ENCODE data around the gene VPS13C. TPM values are rescaled to one million over a fixed set of nuclear protein-coding genes. Genes with fewer than 3 reads are reported as not detected.
"Not testable (repeated sequence)": the region's sequence is repeated elsewhere in the genome, so short reads cannot be mapped to it uniquely, and the experiment has no call there.

The VPS13C gene
- polyA plus RNA-seq, 3 donors = 31.8 to 60.6 (median 47.3) TPM

DNA sequence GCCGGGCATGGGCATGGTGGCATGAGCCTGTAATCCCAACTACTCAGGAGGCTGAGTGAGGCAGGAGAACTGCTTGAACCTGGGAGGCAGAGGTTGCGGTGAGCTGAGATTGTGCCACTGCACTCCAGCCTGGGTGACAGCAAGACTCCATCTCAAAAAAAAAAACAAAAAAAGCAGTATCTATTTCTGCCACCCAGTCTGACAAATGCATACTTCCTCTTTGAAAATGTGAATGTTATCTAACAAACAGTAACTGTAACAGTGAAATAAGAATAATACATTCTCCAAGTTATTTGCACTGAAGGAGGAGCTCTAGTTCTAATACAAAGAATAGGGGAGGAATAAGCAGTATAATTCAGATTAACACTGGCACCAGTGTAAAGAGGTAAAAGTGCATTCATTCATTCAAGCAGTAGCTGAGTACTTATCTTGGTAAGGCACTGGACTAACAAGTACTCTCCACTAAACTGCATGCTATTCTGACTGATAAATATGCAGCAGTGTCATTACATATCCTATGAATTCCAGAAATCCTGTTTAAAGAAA is 12.9 kb downstream of the VPS13C start:
- DNase-seq = no peak

DNA sequence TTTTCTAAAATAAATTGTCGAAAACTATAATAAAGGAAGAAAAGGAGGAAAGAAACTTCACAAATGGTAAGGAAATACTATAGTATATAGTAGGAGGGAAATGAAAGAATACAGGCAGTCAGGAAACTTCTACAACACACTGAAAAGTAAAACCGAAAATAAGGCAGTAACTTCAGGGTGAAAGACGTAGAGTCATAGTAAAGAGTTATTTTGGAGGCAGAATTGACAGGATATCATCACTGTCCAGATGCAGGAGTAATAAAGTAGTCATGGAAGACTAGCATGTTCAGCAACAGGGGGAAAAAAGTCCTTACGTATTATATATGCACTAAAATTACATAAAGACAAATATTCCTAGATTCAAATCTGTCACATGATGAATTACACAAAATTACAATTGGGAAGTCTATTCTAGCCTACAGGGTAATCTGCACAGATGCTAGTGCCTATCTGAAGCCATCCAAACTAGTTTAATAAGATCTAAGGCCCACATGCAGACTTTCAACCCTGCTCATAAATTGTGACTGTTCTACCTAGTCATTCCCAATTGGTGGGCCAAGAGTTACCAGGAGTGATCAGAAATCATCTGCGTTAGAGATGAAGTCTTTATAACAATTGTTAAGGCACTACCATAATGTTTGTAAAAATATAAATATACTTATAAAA is 14.0 kb downstream of the VPS13C start:
- no peak for DNase-seq

DNA sequence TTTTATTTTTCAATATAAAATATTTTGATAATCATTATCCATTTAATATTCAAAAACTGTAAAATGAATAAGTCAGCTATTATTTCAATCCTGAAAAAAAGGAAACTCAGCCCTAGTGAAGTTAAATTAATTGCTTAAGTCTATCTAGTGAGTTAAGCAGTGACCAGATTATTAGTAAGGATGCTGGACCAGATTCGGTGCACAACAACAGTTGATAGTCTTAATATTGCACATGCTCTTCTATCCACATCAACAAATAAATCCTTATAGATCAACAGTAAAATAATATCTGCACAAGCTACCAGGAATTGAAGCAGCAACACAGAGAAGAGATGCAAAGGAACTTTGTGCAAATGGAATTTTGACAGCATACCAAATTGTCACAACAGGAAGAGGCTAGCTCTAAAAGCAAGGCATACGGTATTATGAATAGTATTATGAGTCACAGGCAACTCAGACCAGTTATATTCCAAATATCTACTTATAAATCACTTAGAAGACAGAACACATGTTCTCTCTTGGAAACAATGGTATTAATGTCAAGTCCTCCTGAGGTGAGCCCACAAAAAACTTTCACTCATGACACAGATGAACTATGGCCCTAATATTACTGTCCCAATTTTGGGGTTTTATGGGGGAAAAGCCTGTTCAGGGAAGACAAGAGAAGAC is 24.9 kb downstream of the VPS13C start:
- DNase-seq = no peak

DNA sequence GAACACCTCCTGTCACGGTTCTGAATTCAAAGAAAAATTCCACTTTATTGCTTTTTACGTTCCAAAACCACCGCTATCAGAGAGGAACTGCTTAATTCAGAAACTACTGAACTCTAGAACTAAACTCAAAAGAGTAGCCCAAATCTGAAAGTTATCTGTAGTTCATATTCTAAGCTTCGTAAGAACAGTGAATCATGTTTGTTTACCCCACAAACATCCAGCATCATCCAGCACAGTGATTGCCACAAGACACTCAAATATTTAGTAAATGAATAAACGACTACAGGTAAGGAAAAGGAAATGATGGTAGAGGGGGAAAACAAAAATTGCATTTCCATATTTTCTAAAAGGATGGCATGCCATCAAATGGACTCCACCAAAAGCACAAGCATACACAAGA is 32.3 kb downstream of the VPS13C start:
- no peak for DNase-seq

DNA sequence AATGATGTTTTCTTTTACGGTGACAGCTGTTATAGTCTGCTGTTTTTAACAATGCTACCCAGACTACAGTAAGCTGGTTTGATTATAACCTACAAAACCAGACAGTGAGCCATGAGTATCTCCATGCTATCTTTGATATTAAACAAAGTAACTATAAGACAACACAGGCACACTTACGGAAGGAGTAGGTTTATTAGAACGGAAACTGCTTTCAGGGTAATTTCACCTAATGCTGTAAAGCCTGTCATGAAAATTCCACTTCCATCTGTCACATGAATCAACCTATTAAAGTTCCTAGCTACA is 33.0 kb downstream of the VPS13C start:
- no peak for DNase-seq

DNA sequence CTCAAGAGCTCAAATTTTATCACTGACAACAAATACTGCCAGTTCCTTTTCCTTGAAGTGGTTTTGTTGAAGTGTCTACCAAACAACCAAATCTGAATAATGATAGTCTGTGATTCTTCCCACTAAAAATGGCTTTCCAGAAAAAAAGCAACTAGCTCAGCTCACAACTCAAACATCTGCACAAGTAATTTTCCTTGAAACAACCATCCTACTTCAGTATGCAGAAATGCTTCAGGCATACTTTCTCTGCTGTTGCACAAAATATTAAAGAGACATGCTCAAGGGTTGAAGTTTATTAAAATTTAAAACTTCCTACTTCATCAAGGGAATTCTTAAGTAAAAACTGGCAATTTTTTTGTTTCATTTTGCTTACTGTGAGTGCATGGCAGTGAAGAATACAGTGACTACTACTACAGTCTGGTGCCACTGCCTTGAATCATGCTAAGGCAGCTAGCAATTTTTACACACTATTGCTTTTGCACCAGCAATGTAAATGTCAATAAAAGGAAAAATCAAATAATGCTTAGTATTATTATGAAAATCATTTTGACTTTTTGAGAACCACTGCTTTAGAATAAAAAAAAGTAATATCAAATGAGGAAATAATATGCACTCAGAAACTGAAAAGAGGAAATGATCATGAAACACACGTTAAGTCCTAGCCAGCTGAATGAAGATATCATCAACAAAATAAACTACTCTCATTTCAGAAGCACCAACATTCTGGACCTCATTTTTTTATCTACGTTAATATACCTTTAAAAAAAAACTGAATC is 33.6 kb downstream of the VPS13C start:
- DNase-seq = no peak

DNA sequence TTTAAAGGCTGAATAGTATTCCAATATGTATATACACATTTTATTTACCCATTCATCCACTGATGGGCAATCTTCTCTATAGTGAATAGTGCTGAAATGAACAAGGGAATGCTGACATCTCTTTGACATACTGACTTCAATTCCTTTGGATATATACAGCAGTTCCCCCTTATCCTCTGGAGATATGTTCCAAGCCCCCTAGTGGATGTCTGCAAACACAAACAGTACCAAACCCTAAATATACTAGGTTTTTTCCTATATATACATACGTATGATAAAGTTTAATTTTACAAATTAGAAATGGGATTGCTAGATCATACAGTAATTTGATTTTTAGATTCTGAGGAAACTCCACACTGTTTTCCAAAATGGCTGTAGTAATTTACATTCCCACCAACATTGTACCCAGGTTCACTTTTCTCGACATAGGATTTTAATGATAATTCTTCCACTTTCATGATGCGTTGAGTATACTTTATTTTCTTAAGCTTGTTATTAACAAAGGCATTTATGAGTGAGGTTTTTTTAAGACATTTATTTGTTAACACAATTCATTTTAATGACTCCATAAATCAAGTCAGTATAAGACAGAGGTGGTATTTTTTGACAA is 38.2 kb downstream of the VPS13C start:
- no peak for DNase-seq

DNA sequence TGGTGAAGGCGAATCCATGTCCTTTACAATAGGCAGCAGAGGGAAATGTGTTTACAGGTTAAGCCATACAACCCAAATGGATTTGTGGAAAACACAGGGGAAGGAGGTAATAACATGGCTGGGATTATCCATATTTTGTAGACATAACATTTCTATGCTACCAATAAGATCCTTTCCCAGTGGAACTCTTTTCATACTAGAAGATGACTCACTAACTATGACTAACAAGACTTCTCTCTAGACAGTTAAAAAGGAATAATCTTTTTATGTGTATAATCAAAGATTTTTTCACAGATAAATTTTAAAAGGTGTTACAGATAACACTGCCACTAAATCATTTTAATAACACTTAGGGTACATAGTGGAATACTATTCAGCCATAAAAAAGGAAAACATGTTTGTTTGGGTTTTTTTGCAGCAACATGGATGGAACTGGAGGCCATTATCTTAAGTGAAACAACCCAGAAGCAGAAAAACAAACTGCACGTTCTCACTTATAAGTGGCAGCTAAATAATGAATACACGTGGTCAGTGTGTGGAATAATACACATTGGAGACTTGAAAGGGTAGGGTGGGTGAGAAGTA is 39.6 kb downstream of the VPS13C start:
- no peak for DNase-seq

DNA sequence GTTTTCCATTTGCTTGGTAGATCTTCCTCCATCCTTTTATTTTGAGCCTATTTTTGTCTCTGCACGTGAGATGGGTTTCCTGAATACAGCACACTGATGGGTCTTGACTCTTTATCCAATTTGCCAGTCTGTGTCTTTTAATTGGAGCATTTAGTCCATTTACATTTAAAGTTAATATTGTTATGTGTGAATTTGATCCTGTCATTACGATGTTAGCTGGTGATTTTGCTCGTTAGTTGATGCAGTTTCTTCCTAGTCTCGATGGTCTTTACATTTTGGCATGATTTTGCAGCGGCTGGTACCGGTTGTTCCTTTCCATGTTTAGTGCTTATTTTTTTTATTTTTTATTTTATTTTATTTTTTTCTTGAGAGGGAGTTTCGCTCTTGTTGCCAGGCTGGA is 54.9 kb downstream of the VPS13C start:
- not testable (repeated sequence) for DNase-seq

DNA sequence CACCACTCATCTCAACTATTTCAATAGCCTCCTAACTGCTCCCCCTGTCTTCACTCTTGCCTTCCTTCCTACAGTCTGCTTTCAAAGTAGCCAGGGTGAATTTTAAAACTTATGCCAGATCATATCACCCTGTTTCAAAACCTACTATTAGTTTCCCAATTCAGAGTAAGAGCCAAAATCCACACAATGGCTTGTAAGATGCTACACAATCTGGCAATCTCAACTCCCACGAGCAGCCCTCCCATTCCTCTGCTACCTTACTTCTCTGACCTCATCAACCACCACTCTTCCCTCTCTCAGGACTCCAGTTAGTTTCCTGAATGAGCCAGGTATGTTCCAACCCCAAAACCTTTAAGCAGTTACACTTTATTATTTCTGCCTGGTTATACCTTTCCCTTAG is 62.5 kb downstream of the VPS13C start:
- DNase-seq = no peak

DNA sequence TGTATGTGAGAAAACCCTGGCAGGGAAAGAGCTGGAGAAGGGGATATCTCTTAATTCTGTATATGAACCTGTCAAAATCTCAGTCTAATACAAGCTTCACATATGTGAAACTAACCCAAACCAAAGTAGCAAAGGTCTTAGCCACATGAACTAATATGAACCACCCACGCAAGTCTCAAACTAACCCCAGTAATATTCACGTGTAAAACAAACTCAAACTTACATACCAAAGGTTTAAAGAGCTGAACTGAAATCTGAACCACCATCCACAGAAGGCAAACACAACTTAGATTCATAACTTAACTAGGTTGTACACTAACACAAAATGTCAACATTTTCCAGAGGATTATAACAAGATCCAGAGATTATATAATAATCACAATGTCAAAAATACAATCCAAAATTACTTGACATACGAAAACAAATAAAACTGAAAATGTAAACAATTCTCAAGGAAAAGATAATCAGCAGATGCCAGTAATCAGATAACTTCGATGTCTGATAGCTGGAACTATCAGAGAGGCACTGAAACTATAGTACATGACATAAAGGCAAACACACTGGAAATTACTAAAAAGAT is 64.1 kb downstream of the VPS13C start:
- no peak for DNase-seq

DNA sequence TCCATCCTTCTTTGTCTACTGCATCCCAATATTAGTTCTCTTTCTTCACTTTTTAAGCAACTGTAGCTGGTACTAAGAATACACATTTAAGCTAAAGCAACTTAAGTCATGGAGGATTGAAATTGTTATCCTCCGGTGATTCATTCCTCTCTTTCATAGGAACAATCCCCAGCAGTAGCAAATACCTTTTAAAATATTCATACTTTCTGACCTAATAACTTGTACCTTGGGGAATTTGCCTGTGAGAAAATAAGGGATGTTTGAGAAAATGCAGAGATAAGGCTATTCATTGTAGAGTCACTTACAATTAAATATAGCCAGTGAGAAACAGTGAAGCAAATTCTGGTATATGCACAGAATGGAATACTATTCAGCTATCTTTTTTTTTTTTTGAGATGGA is 66.0 kb downstream of the VPS13C start:
- no peak for DNase-seq

DNA sequence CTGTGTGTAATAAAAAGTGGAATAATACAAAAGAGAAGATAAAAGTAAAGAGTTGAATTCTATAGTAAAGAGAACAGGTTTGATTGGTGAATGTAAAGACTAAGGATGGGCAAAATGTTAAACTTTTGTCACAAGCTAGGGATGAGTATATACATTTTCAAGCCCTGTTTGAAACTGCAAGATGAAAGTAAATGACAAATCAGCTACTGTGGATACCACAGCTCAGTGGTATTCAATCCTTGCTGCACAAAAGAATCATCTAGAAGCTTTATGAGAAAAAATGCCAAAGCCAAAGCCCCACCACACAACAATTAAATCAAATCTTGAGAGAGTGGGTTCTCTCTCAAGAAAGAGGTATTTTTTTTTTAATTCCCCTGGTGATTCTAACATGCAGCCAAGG is 67.7 kb downstream of the VPS13C start:
- DNase-seq = no peak

DNA sequence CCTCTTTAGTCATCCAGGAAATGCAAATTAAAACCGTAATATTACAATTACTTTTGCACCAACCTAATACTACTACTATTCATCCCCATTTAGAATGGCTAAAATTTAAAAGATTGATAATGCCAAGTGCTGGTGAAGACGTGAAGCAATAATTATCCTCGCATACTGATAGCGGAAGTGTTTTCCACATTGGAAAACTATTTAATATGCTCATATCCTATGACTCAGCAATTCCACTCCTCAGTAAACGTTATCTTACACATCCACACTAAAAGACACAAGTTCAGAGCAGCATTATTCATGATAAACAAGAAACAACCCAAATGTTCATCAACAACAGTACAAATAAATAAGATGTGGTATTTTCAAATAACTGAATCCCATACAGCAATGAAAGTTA is 70.6 kb downstream of the VPS13C start:
- DNase-seq = no peak

DNA sequence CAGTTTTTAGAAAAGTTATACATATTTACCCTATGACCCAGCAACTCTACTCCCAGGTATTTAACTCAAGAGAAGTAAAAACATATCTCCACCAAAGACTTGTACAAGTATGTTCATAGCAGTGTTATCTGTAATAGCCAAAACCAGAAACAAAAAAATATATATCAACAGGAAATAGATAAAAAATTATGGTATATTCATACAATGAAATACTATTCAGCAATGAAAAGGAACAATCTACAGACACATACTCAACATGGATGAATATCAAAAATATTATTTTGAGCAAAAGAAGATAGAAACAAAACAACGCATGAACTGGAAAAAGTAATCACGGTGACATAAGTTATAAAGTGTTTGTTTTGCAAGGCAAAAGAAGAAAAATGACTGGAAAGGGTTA is 72.4 kb downstream of the VPS13C start:
- DNase-seq = no peak

DNA sequence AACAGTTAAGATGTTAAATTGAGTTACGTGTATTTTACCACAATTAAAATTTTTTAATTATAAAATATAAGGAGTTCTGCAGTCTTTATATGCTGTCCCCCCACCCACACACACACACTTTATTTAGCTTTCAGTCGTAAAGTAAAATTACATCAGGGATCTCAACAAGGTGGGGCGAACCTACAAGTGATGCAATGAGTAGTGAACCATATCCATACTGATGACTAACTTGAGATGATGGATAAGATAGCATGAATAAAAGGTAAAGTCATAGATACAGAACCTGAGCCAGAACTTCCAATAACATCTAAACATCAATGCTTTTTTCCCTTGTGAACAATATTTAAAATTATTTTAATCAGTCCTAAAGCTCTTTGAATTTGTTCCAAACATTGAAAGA is 77.2 kb downstream of the VPS13C start:
- DNase-seq = no peak

DNA sequence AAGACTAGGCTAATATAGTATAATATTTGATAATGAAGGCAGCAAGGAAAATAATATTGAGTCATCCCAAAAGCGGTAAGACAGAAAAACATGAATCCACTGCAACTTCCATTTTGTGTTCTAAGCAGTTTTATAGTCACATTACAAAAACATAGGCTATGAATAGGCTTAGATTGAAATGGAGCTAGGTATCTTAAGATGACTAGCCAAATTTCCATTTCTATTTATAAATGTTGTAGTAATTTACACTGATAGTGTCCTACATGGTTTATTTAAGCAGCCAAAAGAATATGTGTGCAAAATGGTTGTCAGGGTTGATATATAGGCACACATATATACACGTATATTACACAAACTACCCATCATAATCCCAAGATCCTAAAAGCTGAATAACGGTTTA is 82.0 kb downstream of the VPS13C start:
- no peak for DNase-seq

DNA sequence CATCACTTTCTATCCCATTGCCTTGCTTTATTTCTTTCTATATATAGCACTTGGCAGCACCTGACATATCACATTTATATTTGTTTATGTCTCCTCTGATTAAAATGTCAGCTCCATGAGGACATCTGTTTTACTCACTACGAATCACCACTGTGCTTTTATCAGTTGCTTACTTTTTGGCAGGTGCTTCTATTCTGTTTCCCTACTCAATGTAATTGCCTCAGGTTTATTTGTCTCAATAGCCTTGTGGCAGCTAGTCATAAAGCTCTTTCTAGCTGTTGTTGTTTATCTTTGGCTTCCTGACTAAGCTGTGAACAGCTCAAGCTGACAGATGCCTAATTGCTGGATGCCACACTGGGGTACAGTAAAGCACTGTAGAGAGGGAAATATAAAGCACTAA is 85.5 kb downstream of the VPS13C start:
- DNase-seq = no peak

DNA sequence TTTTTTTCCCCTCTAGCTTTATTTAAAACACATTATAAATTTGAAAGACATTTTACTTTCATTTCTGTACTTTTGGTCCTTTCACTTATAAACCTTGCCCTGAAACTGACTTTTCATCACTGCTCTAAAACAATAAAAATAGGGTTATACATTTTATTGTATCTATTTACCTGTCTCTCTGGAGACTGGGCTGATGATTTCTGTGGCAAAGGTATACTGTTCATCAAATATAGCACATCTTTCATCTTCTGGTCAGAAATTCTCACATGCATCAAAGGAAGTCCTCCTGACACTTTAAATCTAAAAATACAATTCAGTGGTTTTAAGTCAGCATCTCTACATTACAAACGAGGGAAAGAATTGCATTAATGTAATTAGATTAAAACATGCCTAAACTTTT is 86.1 kb downstream of the VPS13C start:
- no peak for DNase-seq

DNA sequence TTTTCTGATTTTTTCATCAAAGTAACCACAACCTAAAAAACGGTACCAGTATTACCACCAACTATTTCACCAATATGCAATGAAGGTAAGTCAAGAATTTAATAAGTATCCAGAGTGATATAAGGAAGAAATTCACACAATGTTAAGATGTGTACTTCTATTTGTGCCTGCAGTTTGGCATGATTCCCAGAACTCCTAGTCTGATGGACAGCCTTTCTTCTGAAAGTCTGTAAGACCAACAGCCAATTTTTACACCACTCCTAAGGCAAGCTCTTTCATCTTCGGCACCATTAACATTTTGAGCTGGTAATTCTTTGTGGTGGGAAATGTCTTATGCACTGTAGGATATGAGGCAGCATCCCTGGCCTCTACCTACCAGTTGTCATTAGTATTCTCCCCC is 108.3 kb downstream of the VPS13C start:
- no peak for DNase-seq

DNA sequence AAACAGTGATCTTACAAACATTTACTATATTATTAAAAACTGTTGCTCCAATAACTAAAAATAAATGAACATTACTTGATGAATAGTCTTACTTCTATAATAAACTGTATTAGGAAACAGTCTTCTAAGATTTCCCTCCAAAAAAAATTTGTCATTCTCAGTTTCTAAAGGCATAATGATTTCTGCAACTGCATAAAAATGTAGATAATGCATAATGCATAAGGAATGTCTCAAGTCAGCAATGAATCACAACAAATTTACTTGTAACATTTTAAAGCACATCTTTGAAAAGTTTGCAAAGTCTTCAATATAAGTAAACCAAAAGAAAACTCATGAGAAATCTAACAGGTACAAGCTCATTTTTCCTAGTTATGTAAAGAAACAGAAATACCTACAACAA is 113.5 kb downstream of the VPS13C start:
- no peak for DNase-seq

DNA sequence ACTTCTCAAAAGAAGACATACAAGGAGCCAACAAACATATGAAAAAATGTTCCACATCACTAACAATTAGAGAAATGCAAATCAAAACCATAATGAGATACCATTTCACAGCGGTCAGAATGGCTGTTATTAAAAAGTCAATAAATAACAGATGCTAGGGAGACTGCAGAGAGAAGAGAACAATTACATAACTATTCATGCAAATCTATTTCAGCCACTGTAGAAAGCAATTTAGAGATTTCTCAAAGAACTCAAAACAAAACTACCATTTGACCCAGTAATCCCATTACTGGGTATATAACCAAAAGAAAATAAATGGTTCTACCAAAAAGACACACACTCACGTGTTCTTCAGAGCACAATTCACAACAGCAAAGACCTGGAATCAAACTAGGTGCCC is 116.3 kb downstream of the VPS13C start:
- DNase-seq = no peak
